ENCODE results near the gene SSU72.

SSU72 gene

GRCh38 chr1:1554926-1555915, 19.4 kb downstream of the SSU72 start:
- no peaks in the 10 kb centered on the region for H3K36me3 ChIP-seq (ENCODE audit: insufficient read depth, low read length)
- no peak overlapping the region for H2AFZ ChIP-seq (ENCODE audit: low read length)
- H3K27me3 ChIP-seq (ENCODE audit: insufficient read depth, low read length) = no peaks in the 10 kb centered on the region
- H3K4me3 ChIP-seq (ENCODE audit: low read depth, low read length, poor library complexity, severe bottlenecking) = no peak overlapping the region
- no peaks in the 10 kb centered on the region for H3K9me3 ChIP-seq (ENCODE audit: low read length)
- H4K20me1 ChIP-seq (ENCODE audit: insufficient read depth, low read length) = no peaks in the 10 kb centered on the region
- H3F3A ChIP-seq (ENCODE audit: insufficient read depth, low read length) = no peaks in the 10 kb centered on the region
- no peak for TF ChIP-seq CTCF (IDR thresholded peaks at IDR 0.05; ENCODE audit: low read length)
- no peak for TF ChIP-seq EZH2 (IDR thresholded peaks at IDR 0.05; ENCODE audit: borderline replicate concordance, low read length)
- no peaks in the 10 kb centered on the region for H3K79me2 ChIP-seq (ENCODE audit: insufficient read depth, low read length)
- no peaks in the 10 kb centered on the region for H3K9me2 ChIP-seq (ENCODE audit: low read depth, low read length)
- peaks cover 23% of the 10 kb centered on the region for H3K4me1 ChIP-seq (ENCODE audit: insufficient read depth, low read length, severe bottlenecking)
- H3K4me2 ChIP-seq (ENCODE audit: low read length) = no peak overlapping the region
- no peak overlapping the region for H3K27ac ChIP-seq (ENCODE audit: low read depth, low read length, poor library complexity, severe bottlenecking)
- H3K9ac ChIP-seq (ENCODE audit: low read length) = no peak overlapping the region

GRCh38 chr1:1554550-1554925, 20.1 kb downstream of the SSU72 start:
- Histone ChIP-seq H3K36me3 (ENCODE audit: insufficient read depth, low read length) (no peaks in the 10 kb centered on the region), H3K27ac (ENCODE audit: low read depth, low read length, poor library complexity, severe bottlenecking) (no peak overlapping the region), H3K27me3 (ENCODE audit: insufficient read depth, low read length) (no peaks in the 10 kb centered on the region), H3K9ac (ENCODE audit: low read length) (no peak overlapping the region), H3K79me2 (ENCODE audit: insufficient read depth, low read length) (no peaks in the 10 kb centered on the region), H3K9me3 (ENCODE audit: low read length) (no peaks in the 10 kb centered on the region), H3K4me1 (ENCODE audit: insufficient read depth, low read length, severe bottlenecking) (peaks cover 23% of the 10 kb centered on the region), H3F3A (ENCODE audit: insufficient read depth, low read length) (no peaks in the 10 kb centered on the region), H3K4me2 (ENCODE audit: low read length) (no peak overlapping the region), H2AFZ (ENCODE audit: low read length) (no peak overlapping the region), H3K4me3 (ENCODE audit: low read depth, low read length, poor library complexity, severe bottlenecking) (no peak overlapping the region), H3K9me2 (ENCODE audit: low read depth, low read length) (no peaks in the 10 kb centered on the region), H4K20me1 (ENCODE audit: insufficient read depth, low read length) (no peaks in the 10 kb centered on the region)
- no peak for TF ChIP-seq EZH2 (IDR thresholded peaks at IDR 0.05; ENCODE audit: borderline replicate concordance, low read length)
- no peak for TF ChIP-seq CTCF (IDR thresholded peaks at IDR 0.05; ENCODE audit: low read length)

GRCh38 chr1:1553821-1554494, 20.7 kb downstream of the SSU72 start:
- no peak for TF ChIP-seq CTCF (IDR thresholded peaks at IDR 0.05; ENCODE audit: low read length)
- TF ChIP-seq EZH2 (IDR thresholded peaks at IDR 0.05; ENCODE audit: borderline replicate concordance, low read length) = no peak
- Histone ChIP-seq H3K27ac (ENCODE audit: low read depth, low read length, poor library complexity, severe bottlenecking) (no peak overlapping the region), H3K4me1 (ENCODE audit: insufficient read depth, low read length, severe bottlenecking) (peaks cover 23% of the 10 kb centered on the region), H3K27me3 (ENCODE audit: insufficient read depth, low read length) (no peaks in the 10 kb centered on the region), H3K4me2 (ENCODE audit: low read length) (no peak overlapping the region), H2AFZ (ENCODE audit: low read length) (no peak overlapping the region), H3K79me2 (ENCODE audit: insufficient read depth, low read length) (no peaks in the 10 kb centered on the region), H3K9me3 (ENCODE audit: low read length) (no peaks in the 10 kb centered on the region), H3K9me2 (ENCODE audit: low read depth, low read length) (no peaks in the 10 kb centered on the region), H3K4me3 (ENCODE audit: low read depth, low read length, poor library complexity, severe bottlenecking) (no peak overlapping the region), H3K36me3 (ENCODE audit: insufficient read depth, low read length) (no peaks in the 10 kb centered on the region; the same call in 1 of the 2 replicates), H3K9ac (ENCODE audit: low read length) (no peak overlapping the region), H4K20me1 (ENCODE audit: insufficient read depth, low read length) (no peaks in the 10 kb centered on the region), H3F3A (ENCODE audit: insufficient read depth, low read length) (no peaks in the 10 kb centered on the region)

All from OCI-LY1 (cell line).